Upper lobe of left lung (tissue), 4 donors: ENCODE results near the gene SHROOM4.

Experiments used
- CTCF ChIP-seq, 6 experiments: fragments of 450-650 bp in 4 of 6; fragments of 200-600 bp in 2 of 6; sonication (generic) in 2 of 6; IDR thresholded peaks; one replicate each; pipeline ENCODE4 v1.5.1; 2016 to 2019; ENCODE audit warnings: antibody characterized with exemption in 6 of 6
- POLR2A ChIP-seq, 4 donors: fragments of 450-650 bp; IDR thresholded peaks; one replicate each; pipeline ENCODE4 v1.5.1; 2016 to 2017; ENCODE audit warnings: antibody characterized with exemption in 4 of 4, mild to moderate bottlenecking in 2 of 4
- POLR2AphosphoS5 ChIP-seq, 2 donors: sonication (generic); formaldehyde crosslinking; IDR thresholded peaks; one replicate each; pipeline ENCODE4 v1.5.1; 2017; ENCODE audit warnings: antibody characterized with exemption in 2 of 2

GRCh38 chrX:50770702-50771101 lies 43.3 kb downstream of the SHROOM4 start:
- TF ChIP-seq POLR2AphosphoS5 (IDR thresholded peaks at IDR 0.05) (peak; percentile 54 to 55), CTCF (IDR thresholded peaks at IDR 0.05) (no peak), POLR2A (IDR thresholded peaks at IDR 0.05) (no peak)
